ENCODE measurements around the gene RRAS. TPM values are rescaled to one million over a fixed set of nuclear protein-coding genes. Genes with fewer than 3 reads are reported as not detected.

The RRAS gene
- total RNA-seq, 1 donor from 2014 or later, result 4.1 TPM

DNA sequence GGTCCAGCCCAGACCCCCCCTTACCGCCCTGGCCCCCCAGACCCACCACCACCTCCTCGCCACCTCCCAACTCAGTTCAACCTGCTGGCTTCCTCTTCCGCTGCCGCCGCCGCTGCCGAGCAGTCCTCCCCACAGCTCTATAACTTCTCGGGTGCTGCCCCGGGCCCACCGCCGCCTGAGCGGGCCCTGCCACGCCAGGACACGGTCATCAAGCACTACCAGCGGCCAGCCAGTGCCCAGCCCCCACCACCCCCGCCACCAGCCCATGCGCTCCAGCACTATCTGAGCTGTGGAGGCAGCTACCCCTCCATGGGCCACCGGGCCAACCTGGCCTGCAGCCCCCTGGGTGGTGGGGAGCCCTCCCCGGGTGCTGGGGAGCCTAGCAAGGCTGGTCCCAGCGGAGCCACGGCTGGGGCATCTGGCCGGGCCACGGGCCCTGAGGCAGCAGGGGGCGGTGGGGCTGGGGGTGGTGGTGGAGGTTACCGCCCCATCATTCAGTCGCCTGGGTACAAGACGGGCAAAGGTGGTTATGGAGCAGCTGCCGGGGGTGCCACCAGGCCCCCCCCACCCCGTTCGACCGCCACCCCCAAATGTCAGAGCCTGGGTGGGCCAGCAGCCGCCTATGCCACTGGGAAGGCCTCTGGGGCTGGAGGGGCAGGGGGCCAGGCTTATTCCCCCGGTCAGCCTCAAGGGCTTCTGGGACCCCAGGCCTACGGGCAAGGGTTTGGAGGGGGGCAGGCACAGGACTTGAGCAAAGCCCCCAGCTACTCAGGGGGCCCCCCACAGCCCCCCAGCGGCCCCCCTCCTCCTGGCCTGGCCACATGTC lies 44.7 kb downstream of the RRAS start:
- no peaks in the 10 kb centered on the region for H3K9me3 Mint-ChIP-seq
- H3K27me3 Mint-ChIP-seq, result no peaks in the 10 kb centered on the region
- no peak for DNase-seq
- intact Hi-C loops (cut with micrococcal nuclease), result loop anchor here (5.0 kb wide), 1 partner anchor 332 kb away; the partner anchor contains the start of genes ATF5 and NUP62
- peaks cover 21% of the 10 kb centered on the region for H3K4me1 Mint-ChIP-seq
- H3K4me3 Mint-ChIP-seq, result no peak overlapping the region
- no peak overlapping the region for H3K27ac Mint-ChIP-seq
- peaks cover 28% of the 10 kb centered on the region for H3K36me3 Mint-ChIP-seq (ENCODE audit: low read depth)

DNA sequence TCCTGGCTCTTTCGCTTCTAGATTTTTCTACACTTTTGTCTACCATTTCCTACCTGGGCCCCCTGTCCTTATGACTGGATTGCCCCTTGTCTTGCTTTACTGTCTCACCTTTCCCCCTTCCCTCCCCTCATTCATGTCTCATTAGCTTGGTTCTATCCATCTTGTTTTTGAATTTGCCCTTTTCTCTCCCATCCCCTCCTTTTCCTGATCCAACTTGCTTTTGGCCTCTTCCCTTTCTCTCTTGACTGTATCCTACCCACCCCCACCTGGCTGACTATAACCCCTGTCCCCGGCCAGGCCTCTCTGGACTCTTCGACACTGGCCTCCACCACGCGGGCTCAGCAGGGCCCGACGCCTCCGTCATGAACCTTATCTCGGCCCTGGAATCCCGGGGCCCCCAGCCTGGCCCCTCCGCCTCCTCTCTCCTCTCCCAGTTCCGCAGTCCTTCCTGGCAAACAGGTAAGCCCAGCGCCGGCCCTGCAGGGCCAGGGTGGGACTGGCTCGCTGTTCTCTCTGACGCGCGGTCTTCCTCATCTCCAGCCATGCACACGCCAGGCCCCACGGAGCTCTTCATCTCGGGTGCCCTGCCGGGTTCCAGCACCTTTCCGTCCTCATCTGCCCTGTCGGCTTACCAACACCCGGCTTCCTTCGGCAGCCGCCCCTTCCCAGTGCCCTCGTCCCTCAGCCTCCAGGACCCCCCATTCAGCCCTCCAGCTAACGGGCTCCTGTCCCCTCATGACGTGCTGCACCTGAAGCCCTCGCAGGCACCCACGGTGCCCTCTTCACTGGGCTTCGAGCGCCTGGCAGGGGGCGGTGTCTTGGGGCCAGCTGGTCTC lies 45.6 kb downstream of the RRAS start:
- Mint-ChIP-seq H3K36me3 (ENCODE audit: low read depth) (peaks cover 22% of the 10 kb centered on the region), H3K27me3 (peaks cover 3% of the 10 kb centered on the region), H3K9me3 (no peaks in the 10 kb centered on the region), H3K4me3 (peak overlapping the region; percentile 88), H3K4me1 (peaks cover 26% of the 10 kb centered on the region), H3K27ac (peak overlapping the region; percentile 82)
- intact Hi-C loops (cut with micrococcal nuclease), result loop anchor here (5.0 kb wide), 1 partner anchor 333 kb away; the partner anchor contains the start of genes ATF5 and NUP62
- DNase-seq, result no peak

DNA sequence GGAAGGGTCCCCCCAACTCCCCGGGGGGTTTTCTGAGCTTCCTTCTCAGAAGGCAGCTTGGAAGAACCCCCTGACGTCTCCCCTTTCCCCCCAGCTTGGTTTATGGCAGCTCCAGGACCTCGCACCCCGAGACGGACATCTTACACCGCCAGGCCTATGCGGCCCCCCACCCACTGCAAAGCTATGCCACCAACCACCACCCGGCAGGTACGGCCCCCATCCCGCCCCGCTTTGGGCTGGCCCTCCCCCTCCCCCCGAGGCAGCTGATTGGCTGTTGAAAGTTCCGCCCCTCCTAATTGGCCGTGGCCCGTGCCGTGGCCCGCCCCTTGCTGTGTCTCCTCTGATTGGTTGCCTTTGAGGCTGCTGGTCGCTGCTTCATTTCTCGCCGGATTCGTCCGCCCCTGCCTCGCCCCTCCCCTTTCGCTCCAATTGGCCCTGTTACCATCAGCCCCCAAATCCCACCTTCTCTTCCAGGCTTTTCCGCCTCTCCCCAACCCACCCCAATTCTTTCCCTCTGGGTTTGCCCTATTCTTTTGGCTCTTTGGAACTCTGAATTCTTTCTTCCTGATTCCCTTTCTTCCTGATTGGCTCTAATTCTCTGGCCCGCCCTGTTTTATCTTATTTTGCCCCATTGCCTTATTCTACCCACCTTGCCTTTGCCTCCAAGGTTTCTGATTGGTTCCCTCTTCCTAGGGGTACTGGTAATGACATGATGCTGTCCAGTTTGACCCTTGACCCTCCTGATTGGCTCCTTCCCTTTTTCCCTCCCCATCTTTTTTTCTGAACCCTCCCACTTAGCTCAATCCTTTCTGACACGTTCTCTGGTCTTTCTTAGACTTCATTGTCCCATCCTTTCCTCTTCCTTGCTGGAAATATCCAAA lies 46.5 kb downstream of the RRAS start:
- DNase-seq, result peak; percentile 98
- Mint-ChIP-seq H3K36me3 (ENCODE audit: low read depth) (peaks cover 18% of the 10 kb centered on the region), H3K4me3 (peak overlapping the region; percentile 88), H3K4me1 (peaks cover 30% of the 10 kb centered on the region), H3K27me3 (peaks cover 8% of the 10 kb centered on the region), H3K9me3 (no peaks in the 10 kb centered on the region), H3K27ac (peak overlapping the region; percentile 82)
- intact Hi-C loops (cut with micrococcal nuclease), result loop anchor here (5.0 kb wide), 1 partner anchor 334 kb away; the partner anchor contains the start of genes ATF5 and NUP62

DNA sequence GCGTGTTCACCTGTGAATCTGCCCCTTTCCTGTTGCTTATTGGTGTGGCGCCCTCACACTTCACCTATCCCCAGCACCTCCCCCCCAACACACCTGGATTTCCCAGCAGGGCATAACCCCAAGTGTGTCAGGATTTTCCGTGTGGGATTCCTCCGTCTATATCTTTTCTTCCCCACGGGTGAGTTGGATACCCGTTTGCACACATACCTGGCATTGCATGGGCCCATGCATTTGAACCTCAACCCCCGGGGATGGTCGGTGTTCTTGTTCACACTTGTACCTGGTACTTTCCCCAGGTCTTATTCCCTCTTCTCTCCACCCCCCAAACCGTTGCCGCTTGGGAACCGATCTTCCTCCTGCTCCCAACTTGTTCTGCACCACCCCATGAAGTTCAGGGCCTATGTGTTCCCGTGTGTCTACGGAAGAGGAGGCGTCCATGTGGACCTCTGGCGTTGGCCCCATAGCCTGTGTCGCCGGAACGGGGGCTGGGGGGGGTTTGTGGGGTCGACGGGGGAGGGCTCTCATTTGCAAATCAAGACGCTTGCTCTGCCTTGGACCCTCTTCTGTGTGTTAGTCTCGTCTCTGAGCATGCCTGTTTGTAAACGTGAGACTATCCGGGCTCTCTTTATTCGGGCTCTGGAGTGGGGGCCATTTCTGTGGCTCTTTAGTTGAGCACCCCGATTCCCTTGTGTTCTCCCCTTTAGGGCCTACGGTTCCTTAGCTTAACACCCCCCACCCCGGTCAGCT lies 47.3 kb downstream of the RRAS start:
- intact Hi-C loops (cut with micrococcal nuclease), result loop anchor here (1.0 to 5.0 kb wide), 2 partner anchors 285 to 335 kb away; partner anchors contain the start of genes AKT1S1, ATF5, NUP62 and TBC1D17
- Mint-ChIP-seq H3K4me1 (peaks cover 30% of the 10 kb centered on the region), H3K27me3 (peaks cover 11% of the 10 kb centered on the region), H3K4me3 (peak overlapping the region; percentile 88), H3K36me3 (ENCODE audit: low read depth) (peaks cover 13% of the 10 kb centered on the region), H3K9me3 (no peaks in the 10 kb centered on the region), H3K27ac (peak overlapping the region; percentile 82)
- DNase-seq, result peak; percentile 73

DNA sequence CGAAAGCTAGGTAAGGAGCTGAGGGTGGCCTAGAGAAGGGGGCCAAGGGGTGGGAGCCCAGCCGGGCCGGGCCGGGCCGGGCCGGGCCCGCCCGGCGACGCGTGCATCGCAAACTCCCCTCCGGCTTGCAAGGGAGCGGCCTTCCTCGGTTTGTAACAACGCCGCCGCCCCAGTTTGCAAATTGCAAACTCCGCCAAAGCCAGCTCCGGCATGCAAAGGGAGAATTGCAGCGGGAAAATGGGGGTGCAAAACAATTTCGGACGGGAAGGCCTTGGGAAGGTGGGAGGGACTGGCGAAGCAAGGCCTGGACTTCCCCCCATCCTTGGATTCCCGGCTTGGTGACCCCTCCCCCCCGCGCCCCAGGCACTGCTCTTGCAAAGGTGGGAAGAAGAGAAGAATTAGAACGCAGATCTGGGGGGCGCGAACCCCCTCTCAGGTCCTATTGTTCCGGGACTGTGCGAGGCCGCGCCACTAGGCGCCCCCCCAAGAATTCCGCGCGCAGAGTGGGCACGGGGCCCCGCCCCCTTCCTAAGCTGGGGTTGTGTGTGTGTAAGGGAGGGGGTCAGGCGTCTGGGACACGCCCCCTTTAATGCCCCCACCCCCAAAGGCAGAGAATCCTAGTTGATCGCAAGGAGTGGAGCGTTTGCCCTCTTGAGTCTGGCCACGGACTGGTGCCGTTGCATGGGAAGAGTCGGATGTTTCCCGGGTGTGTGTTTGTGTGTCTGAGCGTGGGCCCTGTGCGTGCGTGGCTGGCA lies 48.0 kb downstream of the RRAS start:
- peaks cover 30% of the 10 kb centered on the region for H3K4me1 Mint-ChIP-seq
- H3K36me3 Mint-ChIP-seq (ENCODE audit: low read depth), result peaks cover 13% of the 10 kb centered on the region
- intact Hi-C loops (cut with micrococcal nuclease), result loop anchor here (1.0 to 5.0 kb wide), 5 partner anchors 37 to 335 kb away; partner anchors contain the start of genes AKT1S1, AP2A1, ATF5 and BCL2L12
- H3K4me3 Mint-ChIP-seq, result peak overlapping the region; percentile 88
- H3K9me3 Mint-ChIP-seq, result no peaks in the 10 kb centered on the region
- peaks cover 11% of the 10 kb centered on the region for H3K27me3 Mint-ChIP-seq
- peak; percentile 84 for DNase-seq
- H3K27ac Mint-ChIP-seq, result peak overlapping the region; percentile 82

DNA sequence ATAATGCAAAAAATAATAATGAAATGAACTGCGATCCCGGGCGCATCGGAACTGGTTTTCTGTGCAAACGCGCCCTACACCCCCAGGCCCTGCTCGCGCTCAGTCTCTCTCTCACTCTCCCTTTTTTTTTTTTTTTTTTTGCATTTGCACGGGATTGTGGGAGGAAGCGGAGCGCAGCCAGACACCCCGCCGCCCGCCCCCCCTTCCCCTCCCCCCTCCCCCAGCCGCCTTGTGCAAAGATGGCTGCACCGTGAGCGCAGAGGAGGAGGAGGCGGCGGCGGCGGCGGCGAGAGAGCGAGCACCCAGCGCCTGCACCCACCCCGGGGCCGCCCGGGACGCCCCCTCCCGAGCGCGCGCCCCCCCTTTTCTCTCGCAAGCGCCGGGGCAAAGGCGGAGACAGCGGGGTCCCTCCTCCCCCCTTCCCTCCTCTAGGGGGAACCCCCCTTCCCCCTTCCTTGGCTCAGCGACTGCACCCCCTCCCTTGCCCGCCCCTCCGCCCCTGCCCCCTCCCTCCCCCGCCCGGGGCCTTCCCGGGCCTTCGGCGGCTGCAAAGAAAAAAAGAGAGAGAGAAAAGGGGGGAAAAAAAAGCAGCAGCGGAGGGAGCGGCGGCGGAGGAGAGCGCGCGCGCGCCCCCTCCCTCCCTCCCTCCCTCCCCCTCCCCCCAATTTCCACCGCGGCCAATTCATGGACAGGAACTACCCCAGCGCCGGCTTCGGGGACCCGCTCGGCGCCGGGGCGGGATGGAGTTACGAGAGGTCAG lies 48.8 kb downstream of the RRAS start, which contains the start of gene PRR12:
Gene PRR12 (plus strand): TSS at position 212 of the 760 bp plus-strand sequence. CDS start 473 bp downstream, at position 685.
- Mint-ChIP-seq H3K36me3 (ENCODE audit: low read depth) (peaks cover 13% of the 10 kb centered on the region), H3K4me3 (peak within 1 kb of the TSS; percentile 88), H3K27me3 (peaks cover 11% of the 10 kb centered on the region), H3K27ac (peak within 1 kb of the TSS; percentile 82), H3K9me3 (no peaks in the 10 kb centered on the region), H3K4me1 (peaks cover 30% of the 10 kb centered on the region)
- intact Hi-C loops (cut with micrococcal nuclease), result loop anchor here (1.0 to 5.0 kb wide), 7 partner anchors 11 to 336 kb away; partner anchors contain the start of genes AP2A1, ATF5, BCL2L12 and IRF3
- peak; percentile 91 for DNase-seq

DNA sequence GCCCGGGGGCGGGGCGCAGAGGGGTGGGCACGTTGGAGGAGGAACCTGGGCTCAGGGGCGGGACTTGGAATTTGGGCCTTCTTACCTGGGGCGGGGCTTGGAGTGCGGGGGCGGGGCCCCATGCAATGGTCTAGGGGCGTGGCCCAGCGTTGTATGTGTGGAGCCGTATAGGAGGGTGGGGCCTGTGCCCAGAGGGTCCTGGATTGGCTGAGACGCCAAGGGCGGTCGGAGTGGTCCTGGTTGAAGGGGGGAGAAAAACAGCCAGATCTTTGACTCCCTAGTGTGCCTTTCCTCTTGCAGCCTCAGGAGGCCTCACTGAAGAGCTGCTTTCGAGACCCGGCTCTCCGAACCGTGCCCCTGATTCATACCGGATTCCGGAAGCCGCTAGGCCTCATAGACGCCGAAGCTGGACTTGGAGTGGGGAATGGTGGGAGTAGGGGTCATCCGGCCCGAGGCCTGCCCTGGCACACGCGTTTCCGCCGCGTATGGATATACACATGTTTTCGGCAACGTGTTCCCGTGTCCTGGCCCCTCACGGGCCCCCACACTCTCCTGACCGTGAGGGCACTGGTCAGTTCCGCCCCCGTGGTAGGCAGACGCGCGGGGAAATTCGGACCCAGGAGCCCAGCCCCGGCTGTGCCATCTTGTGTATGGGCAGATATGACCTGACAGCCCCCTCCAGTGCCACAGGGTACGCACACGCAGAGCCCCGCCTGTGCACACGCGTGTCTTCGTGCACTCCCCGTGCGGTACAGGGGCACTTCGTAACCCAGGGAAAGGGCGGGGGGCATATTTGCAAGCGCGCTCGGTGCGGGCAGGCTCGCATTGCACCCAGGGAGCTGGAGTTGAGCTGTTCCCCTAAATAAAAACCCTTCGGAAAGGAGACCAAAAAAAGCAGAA lies 49.6 kb downstream of the RRAS start:
- intact Hi-C loops (cut with micrococcal nuclease), result loop anchor here (1.0 to 5.0 kb wide), 7 partner anchors 10 to 337 kb away; partner anchors contain the start of genes AP2A1, ATF5, BCL2L12 and IRF3
- no peaks in the 10 kb centered on the region for H3K9me3 Mint-ChIP-seq
- peak; percentile 98 for DNase-seq
- peaks cover 30% of the 10 kb centered on the region for H3K4me1 Mint-ChIP-seq
- peaks cover 13% of the 10 kb centered on the region for H3K36me3 Mint-ChIP-seq (ENCODE audit: low read depth)
- H3K27me3 Mint-ChIP-seq, result peaks cover 11% of the 10 kb centered on the region
- peak overlapping the region; percentile 67 for H3K27ac Mint-ChIP-seq
- peak overlapping the region; percentile 88 for H3K4me3 Mint-ChIP-seq

DNA sequence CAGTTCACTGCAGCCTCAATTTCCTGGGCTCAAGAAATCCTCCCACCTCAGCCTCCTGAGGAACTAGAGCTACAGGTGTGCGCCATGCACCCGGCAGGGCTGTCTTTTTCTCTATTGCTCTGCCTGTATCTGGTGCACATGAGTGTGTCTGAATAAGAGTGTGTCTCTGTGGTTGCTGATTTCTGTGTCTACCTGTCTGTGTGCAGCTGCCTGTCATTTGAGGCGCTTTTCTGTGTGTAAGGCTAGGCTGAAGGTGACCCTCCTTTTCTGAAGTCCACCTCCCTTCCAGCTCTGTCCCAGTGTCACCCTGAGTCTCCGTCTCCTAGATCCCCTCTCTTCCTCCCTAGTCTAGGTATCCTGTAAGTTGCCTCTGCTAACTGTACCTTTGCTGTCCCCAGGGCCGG lies 50.4 kb downstream of the RRAS start:
- H3K27ac Mint-ChIP-seq, result peak overlapping the region; percentile 60

DNA sequence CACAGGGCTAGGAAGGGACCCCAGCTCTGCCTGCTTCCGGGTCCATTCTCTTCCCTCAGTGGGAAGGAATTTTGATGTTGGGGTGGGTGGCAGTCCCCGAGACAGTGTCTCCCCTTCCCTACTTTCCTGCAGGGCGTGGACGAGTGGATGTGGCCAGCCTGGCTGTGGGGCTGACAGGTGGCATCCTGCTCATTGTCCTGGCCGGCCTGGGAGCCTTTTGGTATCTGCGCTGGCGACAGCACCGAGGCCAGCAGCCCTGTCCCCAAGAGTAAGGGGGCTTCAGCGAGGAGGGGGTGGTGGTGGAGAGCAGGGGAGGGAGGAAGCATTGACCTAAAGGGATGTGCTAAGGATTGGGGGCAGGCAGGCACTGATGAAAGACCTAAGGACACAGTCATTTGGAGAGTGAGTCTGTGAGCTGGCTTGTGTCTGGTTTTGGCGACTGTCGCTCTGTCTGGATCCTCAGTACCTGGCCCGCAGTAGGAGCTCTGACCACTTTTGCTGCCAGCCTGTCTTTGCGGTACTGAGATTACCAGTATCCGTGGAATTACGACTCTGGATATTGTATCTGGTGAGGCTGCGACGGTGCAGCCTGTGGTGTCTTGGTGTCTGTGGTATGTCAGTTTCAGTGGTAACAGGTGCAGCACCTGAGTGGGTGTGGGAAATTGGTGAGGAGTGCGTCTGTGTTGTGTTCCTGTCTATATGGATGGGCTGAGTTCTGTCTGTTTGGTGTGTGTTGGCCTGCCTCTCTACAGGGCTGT lies 51.4 kb downstream of the RRAS start:
- Mint-ChIP-seq H3K36me3 (ENCODE audit: low read depth) (peaks cover 2% of the 10 kb centered on the region), H3K27me3 (peaks cover 11% of the 10 kb centered on the region), H3K9me3 (no peaks in the 10 kb centered on the region), H3K4me3 (peak overlapping the region; percentile 14), H3K27ac (peak overlapping the region; percentile 46), H3K4me1 (peaks cover 23% of the 10 kb centered on the region)
- intact Hi-C loops (cut with micrococcal nuclease), result no loop called here
- DNase-seq, result peak; percentile 75

More for the DNA sequence above, 50.4 kb downstream of the RRAS start:
- no peak for DNase-seq
- H3K4me1 Mint-ChIP-seq, result peaks cover 30% of the 10 kb centered on the region
- H3K36me3 Mint-ChIP-seq (ENCODE audit: low read depth), result peaks cover 11% of the 10 kb centered on the region
- H3K9me3 Mint-ChIP-seq, result no peaks in the 10 kb centered on the region
- intact Hi-C loops (cut with micrococcal nuclease), result no loop called here
- no peak overlapping the region for H3K4me3 Mint-ChIP-seq
- H3K27me3 Mint-ChIP-seq, result peaks cover 11% of the 10 kb centered on the region

DNA sequence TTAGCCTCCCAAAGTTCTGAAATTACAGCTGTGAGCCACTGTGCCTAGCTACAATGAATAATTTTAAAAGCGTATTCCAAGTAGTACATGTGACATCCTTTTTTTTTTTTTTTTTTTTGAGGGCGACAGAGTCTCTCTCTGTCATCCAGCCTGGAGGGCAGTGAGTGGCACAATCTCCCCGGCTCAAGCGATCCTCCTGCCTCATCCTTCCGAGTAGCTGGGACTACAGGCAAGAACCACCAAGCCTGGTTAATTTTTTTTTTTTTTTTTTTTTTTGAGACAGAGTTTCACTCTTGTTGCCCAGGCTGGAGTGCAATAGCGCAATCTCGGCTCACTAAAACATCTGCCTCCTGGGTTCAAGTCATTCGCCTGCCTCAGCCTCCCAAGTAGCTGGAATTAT lies 52.7 kb downstream of the RRAS start:
- Mint-ChIP-seq H3K9me3 (no peaks in the 10 kb centered on the region), H3K36me3 (ENCODE audit: low read depth) (no peaks in the 10 kb centered on the region), H3K4me3 (no peak overlapping the region), H3K4me1 (peaks cover 11% of the 10 kb centered on the region), H3K27me3 (peaks cover 11% of the 10 kb centered on the region), H3K27ac (no peak overlapping the region)
- no peak for DNase-seq
- intact Hi-C loops (cut with micrococcal nuclease), result no loop called here

Data from activated CD4-positive, alpha-beta T cell treated with anti-CD3 and anti-CD28 coated beads, Interleukin-2, amount 10 ng/mL, durations not matched to agents 24 days and 14 days (primary cell).